Measurements from ENCODE around the gene TM4SF18. TPM values are rescaled to one million over a fixed set of nuclear protein-coding genes. Genes with fewer than 3 reads are reported as not detected.
"Not testable (repeated sequence)": the region's sequence is repeated elsewhere in the genome, so short reads cannot be mapped to it uniquely, and the experiment has no call there.

Gene TM4SF18
- total RNA-seq, 1 donor from 2014 or later, result 11.2 TPM

DNA sequence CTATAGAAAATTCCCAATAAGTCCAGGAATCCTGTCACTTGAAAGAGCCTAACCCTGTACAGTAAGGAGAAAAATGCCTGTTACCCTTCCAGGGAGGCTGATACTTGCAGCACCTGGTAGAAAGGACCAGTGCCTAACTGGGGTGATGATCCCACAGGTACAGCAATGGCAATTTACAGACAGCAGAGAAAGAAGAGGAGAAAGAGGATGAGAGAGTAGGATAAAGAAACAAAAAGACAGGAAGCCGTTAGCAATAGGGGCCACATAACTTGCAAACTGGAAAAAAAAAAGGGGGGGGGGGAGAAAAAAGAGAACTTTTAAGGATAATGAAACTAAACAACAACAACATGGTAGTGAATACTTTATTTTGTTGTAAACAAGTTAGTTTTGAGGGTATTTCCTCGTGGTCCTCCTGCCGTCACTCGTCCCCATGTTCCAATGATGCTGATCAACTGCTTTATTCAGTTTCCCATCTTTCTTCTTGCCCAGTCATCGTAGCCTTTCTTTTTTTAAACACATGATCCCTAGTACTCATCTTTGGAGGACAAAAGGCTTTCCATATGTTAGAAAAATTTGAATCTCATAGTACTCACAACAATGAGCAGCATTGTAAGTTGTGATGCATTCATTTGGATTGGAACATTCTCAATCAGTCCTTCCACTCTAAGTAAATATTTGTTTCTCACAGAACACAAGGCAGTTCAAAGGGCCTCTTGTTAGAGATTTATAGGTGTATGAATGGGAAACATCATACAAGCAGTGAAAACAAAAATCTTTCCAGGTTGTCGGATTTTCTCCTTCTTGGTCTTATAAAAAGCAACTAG, 35.5 kb upstream of the TM4SF18 start:
- no peak for DNase-seq

DNA sequence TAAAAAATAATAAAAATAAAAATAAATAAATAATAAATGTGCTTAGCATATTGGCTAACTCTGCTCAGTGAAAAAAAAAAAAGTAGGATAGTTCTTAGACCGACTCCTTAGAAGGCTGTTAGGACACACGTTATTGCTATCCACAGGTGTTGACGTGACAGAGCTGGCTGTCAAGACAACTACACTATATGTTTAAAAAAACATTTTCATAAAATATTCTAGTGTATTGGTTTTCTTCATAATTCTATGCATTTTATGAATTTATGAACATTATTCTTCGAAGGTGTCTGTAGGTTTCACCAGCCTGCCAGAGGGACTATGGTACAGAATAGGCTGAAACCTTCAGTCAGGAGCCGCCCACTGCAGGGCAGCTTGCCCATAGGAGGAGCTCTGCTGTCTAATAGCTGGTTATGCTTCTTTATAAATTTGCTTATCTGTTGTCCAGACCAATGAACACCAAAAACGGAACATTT, 34.8 kb upstream of the TM4SF18 start:
- no peak for DNase-seq

DNA sequence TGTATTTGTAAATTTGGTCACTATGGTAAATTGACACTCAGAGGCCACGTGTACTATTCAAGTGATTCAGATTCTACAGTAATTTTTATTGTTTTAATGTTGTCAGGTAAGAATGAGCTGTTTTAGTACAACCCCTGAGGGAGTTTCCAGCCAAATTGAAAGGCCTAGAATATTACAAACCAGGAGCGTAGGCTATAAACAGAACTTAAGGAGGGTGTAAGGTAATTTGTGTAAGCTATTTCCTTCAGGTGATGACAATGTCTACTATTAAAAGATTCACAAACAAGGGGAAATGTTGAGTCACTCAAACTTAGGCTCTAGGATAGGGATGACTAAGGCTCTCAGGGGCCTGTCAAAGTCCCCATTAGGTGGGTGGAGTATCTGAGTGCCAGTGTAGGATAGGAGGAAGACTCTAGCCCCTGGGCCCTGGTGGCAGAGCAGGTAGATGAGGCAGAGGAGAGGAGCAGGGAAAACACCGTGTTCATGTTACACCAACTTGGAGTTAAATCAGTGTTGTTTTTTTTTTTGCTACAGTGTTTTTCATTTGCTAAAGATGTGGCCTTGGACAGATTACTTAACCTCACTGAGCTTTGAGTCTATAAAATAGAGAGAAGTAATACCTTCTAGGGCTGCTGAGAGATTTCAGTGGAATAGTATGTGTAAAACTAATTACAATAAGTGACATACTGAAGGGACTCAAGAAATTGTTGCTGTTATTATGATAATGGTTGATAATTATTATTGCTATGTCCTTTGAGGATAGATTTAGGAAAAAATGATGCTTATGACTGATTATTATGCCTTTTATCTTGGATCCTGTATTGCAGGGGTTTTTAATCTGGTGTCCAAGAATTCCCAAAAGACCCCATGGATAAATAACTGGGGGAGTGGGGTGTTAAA, 33.8 kb upstream of the TM4SF18 start:
- no peak for DNase-seq

DNA sequence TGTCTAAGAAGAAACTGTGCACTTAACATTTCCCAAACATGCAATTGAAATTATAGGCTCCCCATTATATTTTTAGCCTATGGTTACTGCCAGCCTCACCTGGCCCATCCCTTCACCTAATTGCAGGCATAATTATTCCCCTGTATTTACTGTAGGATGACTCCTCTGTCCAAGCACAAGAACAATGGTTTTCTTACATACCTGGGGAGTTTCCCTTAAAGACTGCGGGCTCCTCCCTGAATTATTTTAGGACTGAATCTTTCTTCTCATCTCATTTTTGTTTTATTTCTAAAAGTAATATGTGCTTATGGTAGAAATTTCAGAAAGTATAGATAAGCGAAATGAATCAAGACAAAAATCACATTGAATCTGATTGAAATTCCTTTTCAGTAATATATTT, 32.6 kb upstream of the TM4SF18 start:
- no peak for DNase-seq

DNA sequence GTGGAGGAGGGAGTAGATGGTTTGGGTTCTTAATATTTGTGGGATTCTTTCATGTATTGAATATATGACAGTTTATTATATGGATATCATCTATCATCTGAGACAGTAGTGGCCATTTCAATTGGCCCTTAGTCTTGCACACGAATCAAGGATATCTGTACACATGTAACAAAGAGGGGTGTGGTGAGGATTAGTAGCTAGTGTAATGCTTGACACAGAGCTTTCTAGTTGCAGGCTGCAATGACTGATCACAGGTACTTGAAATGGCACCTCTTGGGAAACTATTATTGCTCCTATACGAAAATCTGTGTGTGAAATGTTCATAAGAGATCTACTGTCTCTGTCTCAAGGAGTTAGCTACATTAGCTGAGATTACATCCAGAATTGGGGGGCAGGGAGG, 31.2 kb upstream of the TM4SF18 start:
- DNase-seq, result no peak

DNA sequence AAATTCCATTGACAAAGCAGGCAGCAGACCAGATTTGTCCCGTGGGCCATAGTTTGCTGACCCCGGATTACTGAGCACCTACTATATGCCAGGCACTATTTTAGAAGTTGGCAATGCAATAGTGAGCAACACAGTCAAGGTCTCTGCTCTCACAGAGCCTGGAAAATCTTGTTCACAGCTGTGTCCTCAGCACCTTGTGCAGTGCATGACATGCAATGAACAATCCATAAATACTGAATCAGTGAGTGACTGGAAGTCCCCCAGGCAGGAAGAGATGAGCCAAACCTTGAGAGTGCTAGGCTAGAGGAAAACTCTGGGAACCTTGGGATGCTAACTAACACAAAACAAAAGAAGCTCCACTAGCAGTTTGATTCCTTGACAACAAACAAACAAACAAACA, 29.6 kb upstream of the TM4SF18 start:
- DNase-seq, result no peak

DNA sequence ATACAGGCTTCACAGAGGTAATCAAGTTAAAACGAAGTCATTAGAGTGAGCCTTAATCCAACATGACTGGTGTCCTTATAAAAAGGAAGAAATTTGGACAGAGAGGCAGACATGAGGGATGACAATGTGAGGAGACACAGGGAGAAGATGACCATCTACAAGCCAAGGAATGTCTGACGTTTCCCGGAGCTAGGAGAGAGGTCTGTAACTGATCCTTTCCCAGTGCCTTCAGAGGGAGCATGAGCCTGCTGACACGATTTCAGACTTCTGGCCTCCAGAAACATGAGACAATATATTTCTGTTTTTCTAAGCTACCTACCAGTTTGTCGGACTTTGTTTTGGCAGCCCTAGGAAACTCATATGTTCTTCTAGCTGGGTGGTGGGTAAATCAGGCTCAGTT, 28.9 kb upstream of the TM4SF18 start:
- no peak for DNase-seq

DNA sequence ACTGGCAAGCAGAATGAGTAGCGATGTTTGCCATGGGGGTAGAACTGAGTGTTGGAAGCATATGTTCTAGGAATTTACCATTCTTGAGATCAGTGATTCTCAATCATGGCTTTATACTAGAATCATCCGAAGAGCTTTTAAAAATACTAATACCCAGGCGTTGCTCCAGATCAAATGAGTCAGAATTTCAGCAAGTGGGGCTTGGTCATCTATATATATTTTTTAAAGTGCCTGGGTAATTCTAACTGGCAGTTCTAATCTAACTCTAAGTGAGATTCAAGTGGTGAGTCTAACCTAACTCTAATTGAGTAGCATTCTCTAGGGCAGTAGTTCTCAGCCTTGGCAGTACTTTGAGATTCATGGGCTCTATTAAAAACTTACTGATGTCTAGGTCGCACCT, 23.2 kb upstream of the TM4SF18 start:
- DNase-seq, result no peak

DNA sequence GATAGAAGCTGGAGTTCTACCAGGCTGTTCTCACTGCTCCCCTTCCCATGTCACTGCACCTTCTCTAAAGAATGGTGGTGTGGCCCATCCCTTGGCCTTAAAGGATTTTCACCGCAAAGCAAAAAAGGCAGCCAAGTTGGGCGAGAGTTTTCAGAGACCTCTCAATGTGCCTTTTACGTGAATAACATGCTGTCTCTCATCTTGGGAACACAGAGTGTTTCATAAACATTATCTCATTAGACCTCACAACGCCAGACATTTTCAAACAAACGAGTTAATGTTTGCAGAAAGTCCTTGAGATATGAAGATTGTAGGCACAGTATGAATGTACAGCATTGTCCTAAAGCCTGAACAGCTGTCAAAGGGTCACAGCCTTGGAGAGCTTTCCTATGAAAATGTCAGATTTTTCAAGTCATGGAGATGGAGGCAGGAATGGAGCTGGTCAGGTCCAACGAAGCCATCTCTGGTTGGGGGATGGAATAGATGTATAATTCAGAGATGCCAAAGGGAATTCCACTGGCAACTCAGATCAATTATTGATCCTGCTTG, 22.7 kb upstream of the TM4SF18 start:
- DNase-seq, result peak; percentile 32

DNA sequence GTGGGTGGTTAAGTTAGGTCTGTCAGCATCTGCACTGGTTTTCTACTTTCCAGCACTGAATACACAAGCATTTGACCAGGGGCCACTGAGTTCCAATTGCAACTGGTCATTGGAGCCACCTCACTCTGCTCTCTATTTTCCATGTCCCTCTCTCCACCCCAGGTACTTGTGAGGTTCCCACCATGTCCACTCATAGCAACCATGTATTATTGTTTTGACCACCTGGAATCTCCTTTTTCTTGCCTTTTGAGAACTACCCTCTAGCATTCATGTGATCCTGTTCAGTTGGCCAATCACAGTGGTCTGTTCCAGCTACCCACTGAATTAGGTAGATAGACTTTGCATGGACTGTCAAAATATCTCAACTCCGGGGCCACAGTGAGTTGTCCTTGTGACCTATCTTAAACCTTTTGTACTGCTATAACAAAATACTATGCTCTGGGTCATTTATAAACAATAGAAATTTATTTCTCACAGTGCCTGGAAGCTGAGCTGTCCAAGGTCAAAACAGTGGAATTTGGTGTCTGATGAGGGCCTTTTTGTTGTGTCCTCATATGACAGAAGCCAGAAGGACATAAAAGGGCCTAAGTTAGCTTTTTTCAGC, 20.2 kb upstream of the TM4SF18 start:
- DNase-seq, result no peak

DNA sequence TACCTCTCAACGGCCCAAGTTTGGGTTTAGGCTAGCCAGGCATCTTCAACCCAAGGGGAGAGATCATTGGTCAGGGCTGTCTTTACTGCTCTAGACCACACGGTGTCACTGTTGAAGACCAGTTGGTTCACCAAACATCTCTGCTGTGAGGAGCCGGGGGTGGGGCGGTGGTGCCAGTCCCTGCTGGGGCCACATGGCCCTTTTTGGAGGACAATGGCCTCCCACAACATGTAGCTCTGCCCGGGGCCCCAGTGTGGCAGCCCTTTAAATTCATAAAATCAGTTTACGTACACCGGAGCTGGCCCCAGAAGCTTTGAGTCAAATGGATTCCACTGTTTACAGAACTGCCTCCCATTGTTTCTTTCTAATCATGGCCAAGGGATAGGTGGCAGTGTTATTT, 19.1 kb upstream of the TM4SF18 start:
- DNase-seq, result peak; percentile 33

DNA sequence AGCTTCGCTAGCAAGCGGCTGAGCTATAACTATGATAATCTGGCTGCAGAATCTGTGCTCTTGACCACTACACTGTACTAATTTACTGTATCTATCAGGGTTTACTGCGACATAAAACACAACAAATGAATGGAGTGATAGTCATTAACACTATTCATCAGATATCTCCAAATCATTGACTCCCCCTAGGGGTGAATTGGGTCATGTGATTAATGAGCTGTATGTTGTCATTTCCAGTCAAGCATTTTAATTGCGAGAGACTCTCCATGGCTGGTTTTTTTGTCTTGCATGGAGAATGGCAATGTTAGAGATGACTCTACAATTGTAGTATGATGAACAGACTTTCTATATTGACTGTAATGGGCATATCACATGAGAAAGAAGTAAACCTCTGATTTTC, 10.5 kb upstream of the TM4SF18 start:
- DNase-seq, result no peak

DNA sequence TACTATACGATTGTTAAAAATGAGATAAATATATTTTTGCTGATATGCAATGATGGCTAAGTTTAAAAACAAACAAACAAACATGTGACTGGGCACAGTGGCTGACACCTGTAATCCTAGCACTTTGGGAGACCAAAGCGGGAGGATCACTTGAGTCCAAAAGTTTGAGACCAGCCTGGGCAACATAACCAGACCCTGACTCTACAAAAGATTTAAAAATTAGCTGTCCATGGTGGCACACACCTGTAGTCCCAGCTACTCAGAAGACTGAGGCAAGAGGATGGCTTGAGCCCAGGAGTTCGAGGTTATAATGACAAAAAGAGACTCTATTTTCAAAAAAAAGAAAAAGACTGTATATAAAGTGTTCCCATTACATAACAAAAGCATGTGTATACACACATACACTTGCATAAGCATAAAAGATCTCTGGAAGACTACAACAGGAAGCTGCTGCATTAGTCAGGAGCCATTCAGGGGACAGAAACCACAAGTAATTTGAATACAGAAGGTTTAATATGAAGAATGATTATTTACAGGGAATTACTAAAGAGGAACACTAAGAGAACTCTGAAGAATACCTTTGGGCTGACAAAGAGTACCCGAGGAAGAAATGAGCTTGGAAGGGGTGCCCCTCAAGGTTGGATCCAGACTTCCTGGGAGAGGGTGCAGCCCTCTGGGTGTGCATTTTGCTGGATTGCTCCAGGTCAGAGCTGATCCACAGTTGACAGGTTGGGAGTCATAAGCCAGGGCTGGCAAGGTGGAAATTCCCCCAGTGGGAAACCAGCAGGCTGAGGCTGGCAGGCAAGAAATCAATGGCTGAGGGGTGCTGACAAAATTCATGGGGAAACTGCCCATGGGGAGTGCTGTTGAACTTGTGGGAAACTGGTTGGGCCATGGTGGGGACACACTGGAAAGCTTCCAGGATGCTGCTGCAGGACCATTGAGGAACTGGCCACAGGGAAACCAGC, 9.3 kb upstream of the TM4SF18 start:
- no peak for DNase-seq

DNA sequence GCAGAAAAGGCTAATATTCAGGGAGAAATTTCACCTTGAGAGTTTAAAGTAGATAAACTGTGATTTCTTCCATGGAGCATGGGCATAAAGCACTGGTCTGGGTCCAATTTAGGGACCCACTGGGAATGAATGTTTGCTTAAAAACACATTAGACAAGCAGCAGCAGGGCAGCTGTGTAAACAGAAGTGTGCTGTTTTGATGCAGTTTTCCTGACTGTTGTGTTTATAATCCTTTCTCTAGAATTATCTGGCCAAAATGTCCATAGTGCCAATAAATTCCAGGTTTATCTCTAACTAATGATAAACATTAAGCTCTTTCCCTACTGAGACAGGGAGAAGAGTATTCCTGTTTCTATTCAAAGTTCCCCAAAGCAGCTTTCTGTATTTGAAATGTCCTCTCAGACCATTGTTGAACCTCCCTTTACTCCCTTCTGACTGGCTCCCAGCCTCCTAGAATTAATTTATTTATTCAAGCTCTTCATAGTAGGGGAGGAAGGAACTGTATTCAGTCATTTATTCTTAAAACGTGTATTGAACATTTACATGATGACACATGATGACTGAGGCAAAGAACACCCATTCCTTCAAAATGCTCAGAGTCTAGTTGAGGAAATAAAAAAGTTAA, 7.0 kb upstream of the TM4SF18 start:
- no peak for DNase-seq

DNA sequence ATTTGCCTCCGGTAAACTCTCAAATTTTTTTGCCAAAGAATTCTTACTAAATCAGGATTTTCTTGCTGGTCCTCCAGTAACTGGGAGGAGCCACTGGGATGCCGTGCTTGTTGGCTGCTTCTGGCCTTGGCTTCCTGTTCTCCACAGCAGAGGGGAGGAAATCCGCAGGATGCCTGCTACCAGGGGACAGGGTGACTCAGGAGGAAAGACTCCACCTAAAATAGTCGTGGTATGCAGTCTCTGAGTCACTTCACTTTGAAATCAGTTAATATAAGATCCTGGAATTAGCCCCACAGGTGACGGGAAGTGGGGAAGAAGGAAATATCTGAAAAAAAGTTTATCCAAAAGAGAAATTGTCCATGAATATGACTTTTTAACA, 6.5 kb upstream of the TM4SF18 start:
- peak; percentile 29 for DNase-seq

DNA sequence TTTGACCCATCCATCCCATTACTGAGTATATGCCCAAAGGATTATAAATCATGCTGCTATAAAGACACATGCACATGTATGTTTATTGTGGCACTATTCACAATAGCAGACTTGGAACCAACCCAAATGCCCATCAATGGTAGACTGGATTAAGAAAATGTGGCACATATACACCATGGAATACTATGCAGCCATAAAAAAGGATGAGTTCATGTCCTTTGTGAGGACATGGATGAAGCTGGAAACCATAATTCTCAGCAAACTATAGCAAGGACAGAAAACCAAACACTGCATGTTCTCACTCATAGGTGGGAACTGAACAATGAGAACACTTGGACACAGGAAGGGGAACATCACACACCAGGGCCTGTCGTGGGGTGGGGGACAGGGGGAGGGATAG, 4.0 kb upstream of the TM4SF18 start:
- not testable (repeated sequence) for DNase-seq

DNA sequence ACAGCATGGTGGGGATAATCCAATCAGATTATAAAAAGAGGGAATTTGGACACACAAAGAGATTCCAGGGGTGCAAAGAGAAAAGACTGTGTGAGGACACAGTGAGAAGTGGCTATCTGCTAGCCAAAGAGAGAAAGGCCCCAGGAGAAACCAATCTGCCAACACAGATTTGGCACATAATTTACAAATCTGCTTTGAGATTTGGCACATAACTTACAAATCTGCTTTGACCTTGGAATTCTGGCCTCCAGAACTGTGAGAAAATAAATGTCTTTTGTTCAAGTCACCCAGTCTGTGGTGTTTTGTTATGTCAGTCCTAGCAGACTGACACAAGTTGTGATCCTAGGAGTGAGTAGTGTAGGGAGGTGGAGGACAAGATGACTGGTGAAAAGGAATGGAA, 3.5 kb upstream of the TM4SF18 start:
- no peak for DNase-seq

DNA sequence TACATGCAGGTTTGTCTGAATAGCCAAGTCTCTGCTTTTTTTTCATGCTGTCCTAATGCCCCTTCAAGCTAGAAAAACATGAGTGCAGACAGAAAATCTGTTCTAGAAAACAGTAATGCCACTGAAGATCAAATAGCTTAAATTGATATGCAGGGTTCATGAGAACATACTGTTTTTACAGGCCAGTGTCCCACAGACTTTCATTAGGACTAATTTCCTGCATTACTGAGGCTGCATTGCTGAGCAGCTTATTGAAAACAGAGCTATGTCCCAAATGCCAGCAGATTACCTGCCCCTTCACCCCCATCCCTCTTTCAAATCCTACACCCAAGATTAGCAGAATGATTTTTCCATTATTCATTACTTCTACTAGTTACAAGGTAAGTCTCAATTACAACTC, 665 bp downstream of the TM4SF18 start:
- DNase-seq, result no peak

DNA sequence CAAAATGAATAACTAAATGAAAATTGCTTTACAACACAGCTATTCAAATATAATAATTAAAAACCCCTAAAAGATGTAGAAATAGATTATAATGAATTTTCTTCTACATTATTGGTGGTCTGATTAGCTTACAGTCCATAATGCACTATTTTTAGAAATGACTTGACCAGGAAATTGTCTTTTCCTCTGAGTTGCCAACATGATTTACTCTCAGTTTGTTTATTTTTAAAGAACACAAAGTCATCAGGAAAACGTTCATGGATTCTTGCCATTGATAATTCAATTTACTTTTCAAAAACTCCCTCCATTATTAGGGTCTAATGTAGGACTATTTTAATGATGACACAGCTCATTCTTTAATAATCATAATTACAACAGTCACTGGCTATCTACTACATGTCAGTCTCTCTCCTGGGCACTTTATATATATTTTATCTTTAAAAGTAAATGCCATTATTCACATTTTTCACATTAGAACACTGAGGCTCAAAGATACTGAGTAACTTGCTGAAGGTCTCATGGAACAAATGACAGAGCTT, 1.1 kb downstream of the TM4SF18 start:
- no peak for DNase-seq

DNA sequence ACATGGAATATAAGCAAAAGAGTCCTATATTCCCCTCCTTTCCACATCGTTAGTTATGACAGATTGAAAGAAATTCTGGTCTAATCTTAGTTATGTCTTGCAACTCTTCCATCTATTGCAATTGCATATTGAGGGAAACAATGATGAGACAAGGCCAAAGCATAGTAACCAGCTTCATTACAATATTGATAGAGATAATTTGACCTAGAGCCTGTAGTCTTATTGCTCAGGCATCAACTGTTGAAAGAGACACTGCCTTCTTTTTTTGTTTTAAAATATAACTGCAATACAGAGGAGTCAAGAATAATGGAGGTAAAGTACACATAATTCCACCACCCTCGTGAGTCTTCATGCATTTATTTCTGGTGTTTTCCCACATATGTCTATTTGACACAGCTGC, 2.0 kb downstream of the TM4SF18 start:
- DNase-seq, result no peak

Measured in tongue (tissue), 2 donors.